ENCODE measurements around the gene FBXO9.

- TF ChIP-seq CTCF (IDR thresholded peaks at IDR 0.05; ENCODE audit: low read depth, low read length) (no peak), EZH2phosphoT487 (IDR thresholded peaks at IDR 0.05; ENCODE audit: low read depth) (no peak)
These were observed 21.1 kb downstream of the FBXO9 start for GRCh38 chr6:53086302-53086701.
